ENCODE measurements around the gene CBY1.

Gene CBY1

DNA sequence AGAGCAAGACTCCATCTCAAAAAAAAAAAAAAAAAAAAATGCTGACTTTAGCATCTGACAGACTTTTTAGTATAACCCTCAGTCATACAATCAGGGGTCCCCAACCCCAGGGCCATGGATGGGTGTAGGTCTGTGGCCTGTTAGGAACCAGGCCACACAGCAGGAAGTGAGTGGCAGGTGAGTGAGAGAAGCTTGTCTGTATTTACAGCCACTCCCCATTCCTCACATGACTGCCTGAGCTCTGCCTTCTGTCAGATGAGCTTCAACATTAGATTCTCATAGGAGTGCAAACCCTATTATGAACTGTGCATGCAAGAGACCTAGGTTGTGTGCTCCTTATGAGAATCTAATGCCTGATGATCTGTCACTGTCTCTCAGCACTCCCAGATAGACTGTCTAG is 3.6 kb upstream of the CBY1 start:
- no peak for DNase-seq

DNA sequence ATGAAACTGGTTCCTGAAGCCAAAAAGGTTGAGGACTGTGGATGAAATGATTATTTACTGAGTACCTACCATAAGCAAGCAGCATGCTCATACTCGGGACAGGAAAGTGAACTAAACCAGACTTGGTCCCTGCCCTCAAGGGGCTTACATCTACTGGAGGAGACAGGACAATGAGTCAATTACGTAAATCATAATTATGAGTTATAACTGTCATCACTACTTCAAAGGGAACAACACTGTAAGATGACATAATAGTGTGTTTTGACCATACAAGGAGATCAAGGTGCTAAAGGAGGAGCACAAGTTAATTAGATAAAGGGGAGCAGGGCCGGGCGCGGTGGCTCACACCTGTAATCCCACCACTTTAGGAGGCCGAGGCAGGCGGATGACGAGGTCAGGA is 2.7 kb upstream of the CBY1 start:
- no peak for DNase-seq

DNA sequence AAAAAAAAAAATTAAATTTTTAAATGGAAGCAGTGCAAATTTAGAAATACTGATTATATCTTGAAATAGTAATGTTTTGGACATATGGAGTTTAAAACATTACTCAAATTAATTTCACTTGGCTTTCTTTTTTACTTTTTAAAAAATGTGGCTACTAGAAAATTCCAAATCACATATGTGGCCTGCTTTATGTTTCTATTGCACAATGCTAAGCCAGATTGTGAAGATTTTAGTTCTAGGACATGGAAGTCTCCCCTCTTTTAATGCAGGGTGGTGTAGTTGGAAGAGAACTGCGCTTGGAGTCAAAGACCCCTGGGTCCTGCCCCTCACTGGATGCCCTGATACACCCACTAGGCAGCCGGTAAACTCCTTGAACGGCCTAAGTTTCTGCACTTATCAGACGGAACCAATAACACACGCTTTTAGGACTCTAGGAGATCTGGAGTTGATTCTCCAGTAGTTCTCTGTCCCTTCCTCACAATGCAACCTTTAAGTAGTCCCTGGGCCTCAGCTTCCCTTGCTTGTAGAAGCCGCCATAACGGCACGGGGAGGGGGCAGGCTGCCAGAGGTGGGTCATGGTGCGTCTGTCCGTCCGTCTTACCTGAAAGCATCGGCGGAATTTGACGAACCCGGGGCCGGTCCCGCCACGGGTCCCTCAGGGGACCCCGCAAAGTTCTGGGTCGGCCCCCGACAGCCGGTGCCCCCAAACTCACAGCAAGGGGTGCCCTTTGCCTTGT is 751 bp upstream of the CBY1 start:
- no peak for DNase-seq

DNA sequence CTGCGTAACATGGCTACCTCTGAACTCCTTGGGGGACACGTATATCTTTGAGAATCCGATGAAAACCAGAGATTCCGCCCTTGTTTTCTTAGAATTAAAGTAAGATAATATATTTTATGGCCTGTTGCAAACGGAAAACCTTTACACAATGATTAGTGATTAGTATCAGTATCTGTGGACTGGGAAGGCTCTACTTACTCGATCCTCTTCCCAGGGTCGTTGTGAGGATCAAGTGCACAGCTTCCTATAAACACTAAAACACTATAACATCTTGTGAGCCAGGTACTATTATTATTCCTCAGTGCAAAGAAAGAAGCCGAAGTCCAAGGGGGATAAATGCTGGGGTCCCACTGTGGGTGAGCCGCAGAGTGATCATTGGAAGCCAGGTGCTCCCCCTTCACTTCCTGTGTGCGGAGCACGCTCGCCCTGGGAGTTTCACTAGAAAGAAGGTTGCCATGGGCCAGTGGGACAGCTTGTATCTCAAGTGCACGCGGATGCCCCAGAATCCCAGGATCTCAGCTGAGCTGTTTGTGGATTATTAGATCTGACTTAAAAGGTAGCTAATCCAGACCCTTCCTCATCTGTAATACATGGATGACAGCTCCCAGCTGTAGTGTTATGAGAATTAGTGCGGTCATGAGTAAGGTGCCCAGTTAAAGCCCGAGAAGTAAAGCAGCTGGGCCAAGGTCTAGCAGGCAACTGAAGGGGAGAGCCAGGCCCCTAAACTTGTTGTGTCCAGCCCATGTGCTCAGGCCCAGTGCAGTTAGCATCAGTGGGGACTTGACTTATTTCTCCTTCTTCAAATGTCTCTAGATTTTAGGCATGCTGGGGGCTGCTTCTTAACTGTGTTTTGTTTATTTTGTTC is 839 bp downstream of the CBY1 start:
- DNase-seq = no peak

DNA sequence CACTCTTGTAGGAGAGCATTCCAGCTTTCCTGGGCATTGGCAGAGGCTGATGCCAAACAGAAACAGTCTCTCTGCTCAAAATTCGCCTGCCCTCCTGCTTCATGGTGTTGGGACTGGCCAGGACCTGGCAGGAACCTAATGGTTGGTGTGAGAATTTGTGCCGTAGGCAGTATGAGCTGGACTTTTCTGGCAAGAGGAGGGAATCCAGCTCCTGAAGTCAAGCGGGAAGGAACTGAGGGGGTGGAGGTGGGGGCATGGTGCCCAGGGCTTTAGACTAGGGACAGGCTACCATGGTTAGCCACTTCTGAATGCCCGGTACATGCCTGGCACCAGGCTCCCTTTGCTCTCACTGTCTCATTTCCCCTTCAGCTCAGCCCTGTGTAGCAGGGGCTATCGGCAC is 18.4 kb downstream of the CBY1 start:
- DNase-seq = no peak

DNA sequence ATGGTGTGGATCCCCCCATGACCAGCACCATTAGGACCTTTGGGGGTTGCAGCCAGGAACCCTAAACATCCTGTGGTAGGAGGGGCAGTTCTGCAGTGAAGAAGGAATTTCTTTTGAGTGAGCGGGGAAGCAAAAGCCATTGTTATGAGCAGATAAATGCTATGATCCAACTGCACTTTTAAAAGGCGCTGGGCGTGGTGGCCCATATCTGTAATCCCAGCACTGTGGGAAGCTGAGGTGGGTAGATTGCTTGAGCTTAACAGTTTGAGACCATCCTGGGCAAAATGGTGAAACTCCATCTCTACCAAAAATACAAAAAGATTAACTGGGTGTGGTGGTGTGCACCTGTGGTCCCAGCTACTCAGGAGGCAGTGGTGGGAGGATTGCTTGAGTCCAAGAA is 19.4 kb downstream of the CBY1 start:
- no peak for DNase-seq

DNA sequence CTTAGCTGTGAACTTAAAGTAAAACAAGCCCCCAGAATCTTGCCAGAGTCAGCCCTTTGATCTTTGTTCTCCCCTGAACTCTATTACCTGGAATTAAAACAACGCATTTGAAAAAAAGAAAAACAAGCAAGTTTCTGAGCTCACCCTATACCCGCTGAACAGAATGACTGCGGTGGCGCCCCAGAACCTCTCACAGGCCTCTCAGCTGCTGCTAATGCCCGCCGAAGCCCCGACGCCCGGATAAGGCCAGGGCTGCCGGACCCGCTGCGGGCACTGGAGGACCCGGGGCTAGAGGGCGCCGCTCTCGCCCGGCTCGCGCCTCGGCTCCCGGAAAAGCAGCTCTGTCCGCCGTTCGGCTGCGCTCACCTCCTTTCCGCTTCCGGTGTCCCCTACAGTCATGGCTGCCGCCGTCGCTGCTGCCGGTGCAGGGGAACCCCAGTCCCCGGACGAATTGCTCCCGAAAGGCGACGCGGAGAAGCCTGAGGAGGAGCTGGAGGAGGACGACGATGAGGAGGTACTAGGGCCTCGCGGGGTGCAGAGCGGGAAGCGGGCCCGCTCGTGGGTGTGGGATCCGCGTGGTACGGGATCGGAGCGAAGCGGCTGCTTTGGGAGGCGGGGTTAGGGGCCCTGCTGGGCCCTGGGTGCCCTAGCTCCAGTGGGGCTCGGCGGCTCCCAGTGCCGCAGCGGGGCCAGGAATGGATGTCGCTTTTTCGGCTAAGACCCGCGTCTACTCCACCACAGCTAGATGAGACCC is 25.3 kb downstream of the CBY1 start, which contains the start of gene TOMM22:
TSS of gene TOMM22 (plus strand) at position 376 of the 754 bp plus-strand sequence. CDS start at position 398, 22 bp downstream.
- peak; percentile 82 for DNase-seq

DNA sequence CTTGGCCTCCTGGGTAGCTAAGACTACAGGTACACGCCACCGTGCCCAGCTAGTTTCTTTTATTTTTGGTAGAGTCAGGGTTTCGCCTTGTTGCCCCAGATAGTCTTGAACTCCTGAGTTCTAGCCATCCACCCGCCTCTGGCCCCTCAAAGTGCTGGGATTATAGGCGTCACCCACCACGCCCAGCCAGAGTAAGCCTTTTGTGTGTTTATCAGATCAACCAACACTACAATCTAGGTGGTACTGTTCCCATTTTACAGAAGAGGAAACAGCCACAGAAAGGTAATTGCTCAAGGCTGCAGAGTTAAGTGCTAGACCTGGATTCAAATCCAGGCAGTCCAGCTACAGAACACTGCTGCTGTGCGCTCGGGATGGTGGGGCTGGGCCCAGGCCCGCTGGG is 28.5 kb downstream of the CBY1 start:
- no peak for DNase-seq

DNA sequence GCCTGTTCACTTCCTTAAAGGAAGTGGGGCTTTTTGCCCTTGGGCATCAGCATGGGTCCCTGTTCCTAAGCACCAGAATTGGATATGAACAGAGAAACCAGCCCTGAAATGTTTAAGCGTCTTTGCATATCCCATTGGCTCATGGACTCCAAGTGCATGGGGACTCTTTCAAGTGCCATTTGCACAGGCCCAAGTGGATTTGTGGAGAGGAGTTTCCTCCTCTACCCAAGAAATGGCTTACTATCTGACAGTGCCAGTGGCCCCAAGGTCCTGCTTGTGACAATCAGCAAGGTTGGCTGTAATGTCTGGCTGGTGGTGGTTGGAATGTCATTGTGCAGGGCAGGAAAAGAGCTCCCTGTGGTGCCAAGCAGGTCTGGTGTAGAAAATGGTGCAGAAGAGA is 29.3 kb downstream of the CBY1 start:
- no peak for DNase-seq

DNA sequence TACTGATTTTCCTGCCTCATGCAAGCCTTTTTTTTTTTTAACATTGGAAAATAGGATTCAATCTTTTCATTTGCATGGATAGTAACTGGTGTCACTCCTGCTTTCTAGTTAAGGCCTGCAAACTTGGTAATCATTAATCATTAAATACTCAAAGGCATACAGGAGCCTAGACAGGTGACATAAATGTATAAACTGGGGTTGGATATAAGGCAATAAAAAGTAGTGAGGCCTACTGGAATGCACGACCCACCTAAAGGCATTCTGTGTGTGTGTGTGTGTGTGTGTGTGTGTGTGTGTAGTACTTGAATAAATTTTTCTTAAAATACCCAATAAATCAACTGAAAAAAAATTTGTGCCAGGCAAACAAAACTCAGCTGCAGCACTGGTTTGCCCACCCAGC is 33.2 kb downstream of the CBY1 start:
- no peak for DNase-seq

DNA sequence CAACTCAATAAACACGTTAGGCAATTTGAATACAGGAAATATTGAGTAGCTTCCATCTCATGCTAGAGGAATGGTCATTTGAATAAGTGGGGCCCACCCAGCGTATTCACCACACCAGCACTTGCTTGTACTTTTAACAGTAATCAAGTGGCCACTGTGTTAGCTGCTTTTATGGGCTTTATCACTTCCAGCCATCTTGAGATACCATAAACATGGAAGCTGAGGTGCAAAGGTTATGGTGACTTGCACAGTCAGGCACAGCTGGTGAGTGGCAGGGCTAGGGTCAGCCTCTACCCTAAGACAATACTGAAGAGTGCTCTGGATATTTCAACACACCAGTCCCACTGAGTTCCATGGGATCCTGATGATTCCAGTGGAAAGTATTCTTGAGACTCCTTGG is 37.6 kb downstream of the CBY1 start:
- DNase-seq = no peak

DNA sequence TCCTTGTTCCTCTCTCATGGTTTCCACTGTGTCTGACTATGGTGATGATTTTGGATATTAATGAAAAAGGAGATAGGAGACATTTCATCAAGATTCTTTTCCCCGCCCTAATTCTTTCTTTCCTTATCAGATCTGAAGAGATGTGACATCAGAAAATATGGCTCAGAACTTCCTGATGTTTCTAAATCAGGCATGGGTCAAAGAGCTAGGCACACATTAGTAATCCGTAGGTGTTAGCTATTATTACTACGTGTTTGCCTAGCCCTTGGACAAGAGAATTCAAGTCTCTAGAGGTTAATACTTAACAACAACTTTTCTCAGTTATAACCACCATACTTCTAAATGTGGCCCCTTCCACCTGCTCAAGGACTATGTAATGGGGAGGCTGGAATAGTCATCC is 38.5 kb downstream of the CBY1 start:
- DNase-seq = no peak

DNA sequence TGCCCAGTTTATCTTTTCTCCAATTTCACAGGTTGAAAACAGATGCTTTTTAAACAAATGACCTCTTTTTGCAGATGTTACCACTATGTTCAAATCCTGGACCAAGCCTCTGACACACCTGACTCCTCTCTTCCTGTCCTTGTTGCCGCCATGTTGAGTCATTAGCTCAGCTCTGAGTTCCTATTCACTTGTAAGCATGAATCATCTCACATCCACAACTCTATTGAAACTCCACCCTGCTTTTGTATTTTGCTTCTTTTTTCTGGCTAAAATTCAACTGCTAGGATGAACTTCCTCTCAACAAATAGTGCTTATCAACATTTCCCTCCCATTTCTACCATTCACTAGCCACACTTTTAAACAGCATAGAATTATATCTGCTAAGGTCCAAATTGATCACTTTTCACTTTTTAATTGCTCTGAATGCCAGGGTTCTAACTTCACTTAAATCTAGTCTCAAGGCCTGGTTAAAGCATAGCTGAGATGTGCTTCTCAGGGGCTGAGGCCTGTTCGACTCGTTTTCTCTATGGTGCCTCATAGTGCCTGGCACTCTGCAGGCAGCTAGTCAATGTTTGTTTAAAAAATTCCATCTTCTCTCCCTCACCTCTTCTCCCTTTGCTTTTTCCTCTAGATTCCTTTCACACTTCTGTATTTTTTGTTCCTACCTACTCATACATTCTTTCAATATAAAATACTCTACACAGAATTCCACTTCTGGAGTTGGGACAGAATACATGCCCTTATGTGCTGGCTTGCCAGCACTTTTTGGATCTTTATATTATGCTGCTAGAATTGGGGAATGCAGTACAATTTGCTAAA is 40.4 kb downstream of the CBY1 start:
- DNase-seq = no peak

DNA sequence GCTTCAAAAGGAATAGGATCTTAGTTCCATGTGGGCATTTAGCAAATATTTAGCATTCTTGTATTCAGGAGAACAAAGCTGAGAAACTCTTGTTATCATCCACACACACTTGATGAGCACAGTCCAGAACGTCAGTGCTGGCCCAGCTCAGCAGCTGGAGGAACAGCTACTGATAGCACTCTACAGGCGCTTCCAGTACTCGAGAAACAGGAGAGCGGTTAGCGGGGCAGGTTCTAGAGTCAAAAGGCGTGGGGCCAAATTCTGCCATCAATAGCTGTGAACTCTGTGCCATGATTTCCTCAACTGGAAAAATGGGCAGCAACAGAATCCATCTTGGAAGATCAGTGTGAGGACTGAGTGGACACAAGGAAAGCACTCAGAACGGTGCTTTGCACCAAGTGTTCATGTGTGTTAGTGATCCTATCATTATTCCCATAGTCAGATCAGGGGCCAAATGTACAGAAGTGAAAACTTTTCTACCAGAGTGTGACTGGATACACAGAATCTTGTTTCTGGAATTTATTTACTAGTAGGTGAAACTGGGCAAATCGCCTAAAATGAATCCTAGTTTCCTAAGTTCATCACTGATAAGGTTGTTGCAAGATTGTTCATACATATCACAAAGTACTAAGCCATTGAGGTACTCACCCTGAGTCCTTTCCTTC is 41.1 kb downstream of the CBY1 start:
- DNase-seq = no peak

DNA sequence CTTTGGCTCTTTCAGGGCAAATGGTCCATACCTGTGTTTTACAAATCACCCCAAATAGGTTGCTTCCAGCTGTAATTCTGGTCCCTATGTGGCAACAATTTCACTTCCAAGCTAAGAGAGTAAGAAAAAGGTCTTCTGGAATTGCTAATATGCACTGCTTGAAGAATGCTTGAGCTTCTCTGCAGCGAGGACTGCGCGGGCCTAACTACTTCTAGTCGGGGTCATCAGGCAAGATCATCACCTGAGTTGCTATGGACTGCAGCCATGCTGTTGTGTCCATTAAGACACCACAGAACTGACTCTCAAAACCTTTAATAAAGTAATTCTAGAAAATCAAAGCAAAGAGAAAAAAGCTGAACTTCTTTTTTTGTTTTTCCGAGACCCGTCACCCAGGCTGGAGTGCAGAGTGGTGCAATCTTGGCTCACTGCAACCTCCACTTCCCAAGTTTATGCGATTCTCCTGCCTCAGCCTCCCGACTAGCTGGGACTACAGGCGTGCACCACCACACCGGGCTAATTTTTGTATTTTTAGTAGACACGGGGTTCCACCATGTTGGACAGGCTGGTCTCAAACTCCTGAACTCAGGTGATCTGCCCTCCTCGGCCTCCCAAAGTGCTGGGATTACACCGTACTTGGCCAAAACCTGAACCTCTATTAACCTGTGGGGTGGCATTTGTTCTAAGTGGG is 42.1 kb downstream of the CBY1 start:
- no peak for DNase-seq

DNA sequence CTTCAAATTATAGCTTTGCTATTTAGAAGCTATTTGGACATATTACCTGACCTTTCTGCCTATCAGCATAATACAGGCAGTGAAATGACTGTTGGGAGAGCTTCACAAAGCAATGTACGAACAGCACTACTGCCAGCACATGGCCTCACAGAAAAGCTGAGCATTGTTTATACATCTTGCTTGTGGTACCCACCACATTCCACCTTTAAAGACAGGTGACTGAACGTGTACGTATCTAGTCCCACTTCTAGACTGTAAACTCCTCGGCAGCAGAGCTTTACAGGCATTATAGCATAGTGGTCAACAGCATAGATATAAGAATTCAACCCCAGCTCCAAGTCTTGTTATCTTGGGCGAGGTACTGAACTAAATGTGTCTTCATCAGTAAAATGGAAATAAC is 42.7 kb downstream of the CBY1 start:
- no peak for DNase-seq

DNA sequence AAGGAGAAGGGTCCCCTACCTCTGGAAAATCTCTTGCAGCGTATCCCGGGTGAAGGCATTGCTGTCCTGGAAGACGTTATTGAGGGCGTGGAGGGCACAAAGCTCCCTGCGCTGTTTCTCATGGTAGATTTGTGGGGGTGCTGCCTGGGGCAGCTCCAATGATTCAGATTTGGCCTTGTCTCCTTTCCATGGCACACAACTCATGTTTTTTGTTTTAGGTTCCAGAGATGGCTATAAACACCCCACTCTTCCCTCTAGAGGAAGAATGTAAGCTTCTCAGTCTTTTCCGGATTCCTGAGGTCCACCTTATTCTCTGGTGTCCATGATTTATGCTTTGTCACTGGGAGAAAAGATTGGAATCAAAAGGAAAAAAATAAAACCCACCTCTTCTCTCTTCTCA is 43.3 kb downstream of the CBY1 start:
- no peak for DNase-seq

DNA sequence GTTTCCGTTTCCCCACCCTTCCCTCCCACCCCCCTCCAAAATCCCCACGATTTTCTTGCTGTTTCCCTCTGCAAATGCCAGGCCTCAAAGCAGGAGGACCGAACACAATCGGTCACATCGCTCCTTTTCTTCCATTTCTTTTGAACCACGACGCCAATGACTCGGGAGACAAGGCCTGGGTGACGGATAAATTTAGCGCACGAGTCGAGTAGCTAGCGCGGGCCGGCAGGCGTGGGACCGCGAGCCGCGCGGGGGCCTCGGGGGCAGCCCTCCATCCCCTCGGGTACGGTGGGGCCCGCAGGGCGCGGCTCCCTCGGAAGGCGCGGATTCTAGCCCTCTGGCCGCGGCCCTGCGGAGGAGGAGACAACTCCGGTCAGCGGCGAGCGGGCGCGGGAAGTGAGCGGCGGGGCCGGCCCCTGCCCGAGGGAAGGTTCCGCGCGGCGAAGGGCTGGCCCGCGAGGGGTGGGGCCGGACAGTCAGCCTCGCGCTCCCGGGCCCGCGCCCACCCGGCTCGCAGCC is 43.9 kb downstream of the CBY1 start:
- DNase-seq = no peak

DNA sequence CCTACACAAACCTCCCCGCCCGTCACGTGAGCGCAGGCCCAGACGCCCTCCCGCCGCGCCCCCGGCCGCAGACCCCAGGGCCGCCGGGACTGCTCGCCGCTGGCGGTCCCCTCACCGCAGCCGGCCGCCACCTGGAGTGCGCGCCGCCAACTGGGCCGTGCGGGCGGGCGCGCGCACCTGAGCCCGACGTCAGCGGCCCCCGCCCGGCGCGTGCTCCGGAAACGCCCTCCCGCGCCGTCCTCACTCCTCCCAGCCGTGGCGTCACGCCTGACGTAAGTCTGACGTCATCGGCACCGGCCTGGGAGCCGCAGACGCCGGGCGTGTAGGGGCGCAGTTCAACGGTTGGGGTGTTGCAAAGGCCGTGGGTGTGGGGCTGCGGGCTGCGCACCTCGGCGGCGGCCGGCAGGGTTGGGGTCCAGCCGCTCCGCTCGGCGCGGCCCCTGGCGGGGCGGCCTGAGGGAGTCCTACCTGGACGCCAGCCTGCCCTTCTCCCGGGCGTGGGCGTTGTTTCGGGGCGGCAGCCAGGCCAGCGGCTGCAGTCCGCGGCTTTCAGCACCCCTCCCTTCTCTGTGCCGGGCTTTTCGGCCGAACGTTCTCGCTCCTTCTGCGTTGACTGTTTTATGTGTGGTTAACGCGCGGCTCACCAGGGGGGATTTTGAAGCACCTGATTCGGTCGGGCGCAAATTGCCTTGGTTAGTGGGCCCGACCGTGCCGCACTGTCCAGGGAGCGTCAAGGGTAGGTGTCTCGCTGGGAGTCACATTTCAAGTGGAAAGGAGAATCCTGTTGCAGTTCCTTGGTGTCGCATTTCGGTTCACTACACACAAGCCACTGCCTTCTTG is 44.6 kb downstream of the CBY1 start, which contains the start of gene JOSD1:
TSS of gene JOSD1 (minus strand) at position 155 of the 840 bp plus-strand sequence. CDS start 956 bp downstream, outside the sequence.
- peak; percentile 91 for DNase-seq

DNA sequence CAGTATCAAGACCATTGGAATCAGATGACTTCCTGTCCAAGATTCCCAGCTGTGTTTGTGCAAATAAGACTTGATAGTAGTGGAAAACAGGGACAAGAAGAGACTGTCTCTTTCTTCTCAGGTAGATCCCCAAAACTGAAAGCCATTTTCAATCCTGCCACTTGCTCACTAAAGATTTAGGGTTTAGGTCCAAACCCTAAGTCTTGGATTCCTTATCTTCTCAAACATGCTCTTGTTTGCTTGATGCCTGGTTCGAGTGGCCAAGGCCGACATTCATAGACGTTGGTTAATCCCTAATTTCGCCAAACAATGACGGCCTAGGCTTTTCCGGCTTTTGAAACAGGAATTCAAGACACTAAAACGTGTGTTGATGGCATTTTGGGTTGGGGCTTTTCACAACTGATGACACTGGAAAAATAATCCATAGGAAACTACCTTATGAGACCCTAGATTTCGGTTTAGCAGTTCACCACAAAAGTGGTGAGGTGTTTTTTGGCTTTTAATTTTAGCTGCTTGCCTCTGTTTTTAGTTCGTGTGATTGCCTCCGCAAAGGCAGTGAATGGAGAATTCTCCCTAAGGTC is 48.3 kb downstream of the CBY1 start:
- no peak for DNase-seq
